HG02571 (cell line): ENCODE data around the gene RASGEF1B.
A peak's percentile ranks its signal among the peaks of the same experiment; 100 is the strongest.
"Not testable (repeated sequence)": the region's sequence is repeated elsewhere in the genome, so short reads cannot be mapped to it uniquely, and the experiment has no call there.

Experiments used
- ATAC-seq: cut with Tn5 transposase; IDR thresholded peaks from one replicate; pipeline ENCODE4 v1.9.1; 2021; ENCODE audit warnings: mild to moderate bottlenecking, moderate library complexity; ENCODE audit not compliant: unreplicated experiment

The RASGEF1B gene

DNA sequence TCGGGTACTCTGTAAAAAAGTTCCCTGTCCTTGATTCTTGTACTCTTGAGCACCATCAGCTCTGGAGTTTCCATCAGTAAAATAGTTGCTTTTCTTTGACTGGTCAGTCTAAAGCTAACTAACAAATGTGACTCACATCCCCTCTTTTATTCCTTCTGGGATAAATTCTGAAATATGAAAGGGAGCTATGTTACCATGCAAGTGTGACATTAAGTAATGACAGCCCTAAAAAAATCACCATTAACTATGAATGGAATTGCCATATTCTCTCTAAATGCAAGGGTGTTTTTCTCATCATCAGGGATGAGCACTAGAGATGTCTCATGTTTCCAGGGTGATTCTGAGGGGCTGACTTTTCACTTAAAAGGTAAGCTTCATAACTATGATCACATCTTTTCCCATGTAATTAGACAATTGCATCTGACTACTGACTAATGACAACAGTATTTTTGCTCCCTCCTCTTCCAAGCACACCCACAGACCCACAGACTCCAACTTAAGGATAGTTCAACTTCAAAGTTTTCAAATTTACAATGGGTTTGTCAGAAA lies 26.9 kb upstream of the RASGEF1B start:
- ATAC-seq = no peak

- no peak for ATAC-seq
Observed at GRCh38 chr4:81498046-81498445, 26.3 kb upstream of the RASGEF1B start.

DNA sequence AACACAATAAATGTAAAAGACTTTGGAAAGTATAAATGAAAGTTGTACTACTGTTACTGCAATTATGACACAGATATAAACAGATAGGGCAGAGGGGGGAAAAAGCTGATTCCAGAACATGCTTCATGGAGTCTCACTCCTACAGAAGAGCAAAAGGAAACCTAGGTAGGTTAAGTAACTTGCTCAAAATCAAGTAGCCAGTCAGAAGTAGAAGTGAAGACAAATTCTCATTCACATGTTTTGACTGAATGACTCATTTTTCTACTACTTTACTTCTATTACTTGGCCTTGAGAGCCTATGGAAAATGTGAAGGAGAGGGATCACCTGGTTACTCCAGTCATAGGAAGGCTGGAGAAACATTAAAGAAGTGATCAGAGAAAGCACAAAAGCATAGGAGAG lies 23.6 kb upstream of the RASGEF1B start:
- ATAC-seq = no peak

DNA sequence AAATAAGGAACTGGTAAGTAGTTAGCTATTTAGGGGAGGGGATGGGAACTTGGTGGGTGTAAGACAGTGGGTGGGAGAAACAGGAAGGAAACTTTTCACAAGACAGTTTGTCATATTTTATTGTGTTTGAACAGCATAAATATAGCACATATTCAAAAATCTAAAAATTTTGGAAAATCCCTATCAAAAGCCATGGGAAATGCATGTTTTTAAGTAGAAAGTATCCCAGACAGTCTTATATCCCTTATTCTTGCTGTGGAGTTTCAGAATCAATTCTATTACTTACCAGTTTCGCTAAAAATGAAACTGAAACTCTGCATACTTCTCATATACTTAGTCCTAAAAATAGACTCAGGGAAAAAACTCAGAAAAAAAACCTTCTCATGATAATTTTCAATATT lies 22.3 kb upstream of the RASGEF1B start:
- ATAC-seq = peak; percentile 75

DNA sequence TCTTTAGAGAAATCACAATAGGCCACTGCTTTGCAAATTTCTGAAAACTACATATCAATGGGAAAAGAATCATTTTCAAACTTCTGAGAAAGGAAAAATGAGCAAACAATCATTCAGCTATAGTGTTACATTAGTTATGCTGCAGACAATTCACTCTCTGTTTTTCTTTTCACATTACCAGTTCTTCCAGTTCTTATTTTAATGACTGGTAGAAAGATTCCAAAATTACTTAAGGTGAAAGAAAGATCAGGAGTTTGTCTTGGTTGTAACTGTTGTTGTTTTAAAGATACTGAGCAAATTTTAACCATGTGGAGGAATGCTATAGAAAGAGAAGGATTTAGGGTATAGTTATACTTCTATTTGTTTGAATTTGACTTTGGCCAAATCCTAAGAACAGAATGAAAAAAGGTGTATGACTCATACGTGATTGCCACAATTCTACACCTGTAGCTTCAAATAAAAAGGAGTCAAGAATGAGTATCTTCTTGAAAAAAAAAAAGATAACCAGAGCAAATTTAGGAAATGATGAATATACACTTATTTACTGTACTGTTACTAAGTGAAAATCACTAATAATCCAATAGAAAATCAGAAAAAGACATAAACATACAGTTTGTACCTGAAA lies 21.0 kb upstream of the RASGEF1B start:
- no peak for ATAC-seq

- no peak for ATAC-seq
Observed at GRCh38 chr4:81491943-81492342, 20.2 kb upstream of the RASGEF1B start.

DNA sequence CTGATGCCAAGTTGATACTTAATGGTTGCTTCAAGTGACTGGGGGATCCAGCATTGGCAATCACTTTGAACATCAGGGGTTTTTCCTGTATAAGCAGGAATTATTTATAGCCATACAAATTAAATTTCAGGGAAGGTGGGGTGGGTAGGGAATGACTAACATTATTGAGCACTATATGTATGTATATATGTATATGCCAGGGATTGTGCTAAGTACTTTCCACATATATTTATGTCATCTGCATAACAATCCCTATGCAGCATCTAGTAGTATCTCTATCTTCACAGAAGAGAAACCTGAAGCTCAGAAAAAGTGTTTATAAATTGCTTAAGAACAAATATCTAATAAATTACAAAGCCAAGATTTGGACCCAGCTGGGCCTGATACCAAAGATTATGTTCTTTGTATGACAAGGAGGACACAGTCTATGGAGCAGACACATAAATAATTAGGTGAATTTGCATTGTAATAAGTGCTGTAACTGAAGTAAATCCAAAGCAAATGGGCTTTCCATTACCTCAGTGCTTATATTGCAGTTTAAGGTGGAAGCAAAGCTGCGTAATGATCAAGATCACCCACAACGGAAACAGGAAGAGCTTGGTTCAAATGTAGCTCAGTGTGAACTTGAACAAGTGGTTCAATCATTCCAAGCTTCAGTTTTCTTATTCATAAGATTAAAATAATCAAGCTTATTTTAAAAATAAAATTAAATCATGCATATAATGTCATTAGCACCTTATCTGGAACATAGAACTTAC lies 18.9 kb upstream of the RASGEF1B start:
- no peak for ATAC-seq

GRCh38 chr4:81486502-81486901 lies 14.8 kb upstream of the RASGEF1B start:
- no peak for ATAC-seq

DNA sequence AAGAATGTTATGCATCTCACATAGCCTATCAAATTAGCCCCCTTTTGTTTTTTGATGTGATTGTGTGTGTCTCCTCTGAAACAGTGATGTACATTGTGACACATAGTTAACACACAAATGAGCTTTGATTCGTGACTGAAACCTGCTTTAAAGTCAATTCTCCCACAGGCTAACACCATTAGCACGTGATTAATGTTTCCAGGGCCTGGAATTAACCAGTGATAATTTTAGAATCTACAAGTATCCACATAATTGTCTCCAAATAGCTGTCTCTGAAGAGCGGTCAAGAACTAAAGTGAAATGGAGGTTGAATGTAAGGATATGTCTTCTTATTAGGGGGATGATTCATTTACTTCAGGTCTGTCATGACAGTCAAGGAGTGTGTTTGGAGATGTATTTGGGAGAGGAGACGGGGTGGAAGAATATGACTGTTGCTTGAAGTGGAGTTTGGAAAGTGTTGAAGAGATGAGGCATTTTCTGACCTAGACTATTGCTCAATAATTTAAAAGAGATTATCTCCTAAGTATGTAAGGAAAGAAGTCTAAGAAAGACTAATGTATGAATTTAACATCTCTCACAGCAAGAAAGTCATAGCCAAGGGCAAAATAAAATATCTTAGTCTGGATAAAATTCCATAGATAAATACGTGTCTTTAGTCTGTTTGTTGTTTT lies 13.7 kb upstream of the RASGEF1B start:
- no peak for ATAC-seq

DNA sequence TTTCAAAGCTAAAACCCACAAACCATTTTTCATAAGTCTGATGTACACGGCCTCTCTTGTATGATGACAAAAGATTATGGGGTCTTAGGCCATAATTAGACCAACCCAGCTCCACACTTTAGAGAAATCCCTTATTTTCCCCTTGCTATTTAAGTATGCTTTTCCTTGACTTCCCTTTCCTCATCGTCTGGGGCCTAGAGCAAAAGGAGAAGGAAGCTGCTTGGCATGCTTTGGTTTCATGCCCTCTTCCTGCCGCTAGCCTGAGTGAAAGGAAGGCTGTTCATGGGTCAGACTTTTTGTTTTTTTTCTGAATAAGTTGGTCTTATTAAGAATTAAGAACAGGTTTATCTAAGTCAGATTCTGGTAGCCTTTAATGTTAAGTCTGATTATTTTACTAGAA lies 10.6 kb upstream of the RASGEF1B start:
- ATAC-seq = no peak

DNA sequence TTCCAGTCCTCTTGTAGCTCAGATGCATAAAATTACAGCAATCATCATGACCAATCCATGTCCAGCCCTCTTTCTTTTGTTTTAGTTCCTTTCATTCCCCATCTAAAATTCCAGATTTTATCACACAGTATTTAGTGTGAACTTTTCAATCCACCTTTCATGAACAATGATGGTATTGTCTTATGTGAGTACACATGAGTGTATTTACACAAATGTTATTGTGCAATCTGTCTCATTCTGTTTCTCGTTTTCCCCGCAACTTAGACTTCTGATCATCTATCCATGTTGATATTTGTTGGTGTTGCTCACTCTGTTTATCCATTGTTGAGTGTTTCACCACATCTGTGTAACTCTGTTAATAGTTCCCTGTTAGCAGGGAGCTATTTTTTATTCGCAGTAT lies 9.4 kb upstream of the RASGEF1B start:
- ATAC-seq = no peak

DNA sequence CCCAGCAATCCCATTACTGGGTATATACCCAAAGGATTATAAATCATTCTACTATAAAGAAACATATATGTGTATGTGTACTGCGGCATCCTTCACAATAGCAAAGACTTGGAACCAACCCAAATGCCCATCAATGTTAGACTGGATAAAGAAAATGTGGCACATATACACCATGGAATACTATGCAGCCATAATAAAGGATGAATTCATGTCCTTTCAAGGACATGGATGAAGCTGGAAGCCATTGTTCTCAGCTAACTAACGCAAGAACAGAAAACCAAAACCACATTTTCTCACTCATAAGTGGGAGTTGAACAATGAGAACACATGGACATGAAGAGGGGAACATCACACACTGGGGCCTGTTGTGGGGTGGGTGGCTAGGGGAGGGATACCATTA lies 7.9 kb upstream of the RASGEF1B start:
- ATAC-seq = not testable (repeated sequence)

DNA sequence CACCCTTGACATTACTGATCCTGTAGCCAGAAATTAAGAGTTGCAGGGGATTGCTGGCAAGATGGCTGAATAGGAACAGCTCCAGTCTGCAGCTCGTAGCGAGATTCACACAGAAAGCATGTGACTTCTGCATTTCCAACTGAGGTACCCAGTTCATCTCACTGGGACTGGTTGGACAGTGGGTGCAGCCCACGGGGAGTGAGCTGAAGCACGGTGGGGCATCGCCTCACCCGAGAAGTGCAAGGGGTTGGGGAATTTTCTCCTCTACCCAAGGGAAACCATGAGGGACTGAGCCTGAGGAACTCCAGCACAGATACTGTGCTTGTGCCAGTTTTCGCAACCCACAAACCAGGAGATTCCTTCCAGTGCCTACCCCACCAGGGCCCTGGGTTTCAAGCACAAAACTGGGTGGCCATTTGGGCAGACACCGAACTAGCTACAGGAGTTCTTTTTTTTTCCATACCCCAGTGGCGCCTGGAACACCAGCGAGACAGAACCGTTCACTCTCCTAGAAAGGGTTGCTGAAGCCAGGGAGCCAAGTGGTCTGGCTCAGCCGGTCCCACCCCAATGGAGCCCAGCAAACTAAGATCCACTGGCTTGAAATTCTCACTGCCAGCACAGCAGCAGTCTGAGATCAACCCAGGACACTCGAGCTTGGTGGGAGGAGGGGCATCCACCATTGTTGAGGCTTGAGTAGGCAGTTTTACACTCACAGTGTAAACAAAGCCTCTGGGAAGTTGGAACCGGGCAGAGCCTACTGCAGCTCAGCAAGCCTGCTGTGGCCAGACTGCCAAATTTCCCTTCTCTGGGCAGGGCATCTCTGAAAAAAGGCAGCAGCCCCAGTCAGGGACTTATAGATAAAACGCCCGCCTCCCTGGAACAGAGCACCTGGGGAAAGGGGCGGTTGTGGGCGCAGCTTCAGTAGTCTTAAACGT lies 1.9 kb upstream of the RASGEF1B start:
- not testable (repeated sequence) for ATAC-seq

GRCh38 chr4:81472281-81473182 lies 825 bp upstream of the RASGEF1B start:
- peak; percentile 51 for ATAC-seq

GRCh38 chr4:81471298-81471587 lies 464 bp downstream of the RASGEF1B start:
- no peak for ATAC-seq

GRCh38 chr4:81470456-81471297 lies 1.0 kb downstream of the RASGEF1B start:
- ATAC-seq = no peak

DNA sequence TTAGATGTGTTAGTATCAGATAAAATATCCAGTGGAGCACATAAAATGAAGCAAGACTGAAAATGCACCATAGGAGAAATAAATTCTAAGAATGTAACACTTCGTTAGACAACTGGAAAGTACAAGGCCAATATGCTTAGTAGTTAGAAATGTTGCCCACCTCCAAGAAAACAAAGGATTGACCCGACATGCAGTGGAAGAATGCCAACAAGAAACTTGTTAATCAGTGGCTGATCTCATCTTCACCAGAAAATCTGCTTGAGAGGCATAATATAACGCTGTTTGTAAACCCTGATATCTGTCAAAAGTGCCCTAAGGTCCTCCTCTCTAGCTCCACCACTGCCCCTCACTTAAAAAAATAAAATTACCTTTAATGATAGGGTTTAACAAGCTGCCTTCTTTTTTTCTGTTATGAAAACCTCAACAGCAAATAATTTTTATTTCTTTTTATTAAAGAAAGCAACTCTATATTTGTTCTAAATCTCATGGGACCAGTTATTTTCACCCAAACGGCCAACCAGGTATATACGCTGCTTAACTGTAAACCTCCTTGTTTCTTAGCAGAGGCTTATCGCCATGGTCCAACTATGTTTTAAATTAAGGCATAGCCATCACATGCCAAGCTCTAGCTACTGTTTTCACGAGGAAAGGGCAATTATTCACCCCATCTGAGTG lies 1.8 kb downstream of the RASGEF1B start:
- no peak for ATAC-seq

- no peak for ATAC-seq
Observed at GRCh38 chr4:81468678-81469077, 3.0 kb downstream of the RASGEF1B start.

DNA sequence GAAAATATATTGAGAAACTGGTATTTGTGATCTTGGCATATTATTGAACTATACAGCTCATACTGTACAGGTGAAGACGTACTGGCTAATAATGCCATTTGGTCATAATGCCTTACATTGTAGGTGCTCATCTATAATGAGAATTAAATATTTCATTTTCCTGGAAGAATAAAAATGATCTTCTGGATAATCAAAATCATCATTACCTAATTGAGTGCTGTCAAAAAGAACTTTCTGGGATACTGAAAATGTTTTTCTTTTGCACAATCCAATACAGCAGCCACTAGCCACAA lies 4.1 kb downstream of the RASGEF1B start:
- no peak for ATAC-seq
